Suprapubic skin (tissue), 4 donors: ENCODE results near the gene CCT7. TPM values are rescaled to one million over a fixed set of nuclear protein-coding genes. Genes with fewer than 3 reads are reported as not detected.

Source experiments
- DNase-seq, 2 donors: peaks; one replicate each; pipeline ENCODE4 v3.0.0-alpha.2; 2019; ENCODE audit warnings: low spot score in 2 of 2
- H3K27ac ChIP-seq: fragments of 200-600 bp; sonication (generic); one replicate; pipeline ENCODE4 v1.5.1; 2019
- H3K27me3 ChIP-seq: fragments of 200-600 bp; sonication (generic); one replicate; pipeline ENCODE4 v1.5.1; 2019
- H3K36me3 ChIP-seq: fragments of 200-600 bp; sonication (generic); one replicate; pipeline ENCODE4 v1.5.1; 2019
- H3K4me1 ChIP-seq: fragments of 200-600 bp; sonication (generic); one replicate; pipeline ENCODE4 v1.5.1; 2019
- H3K4me3 ChIP-seq: fragments of 200-600 bp; sonication (generic); one replicate; pipeline ENCODE4 v1.5.1; 2019; ENCODE audit warnings: mild to moderate bottlenecking
- H3K9me3 ChIP-seq: fragments of 200-600 bp; sonication (generic); one replicate; pipeline ENCODE4 v1.5.1; 2019
- CTCF ChIP-seq, 2 donors: fragments of 200-600 bp in 1 of 2; fragments of 450-650 bp in 1 of 2; sonication (generic) in 1 of 2; IDR thresholded peaks; one replicate each; pipeline ENCODE4 v1.5.1; 2016 to 2019; ENCODE audit warnings: antibody characterized with exemption in 2 of 2, mild to moderate bottlenecking in 1 of 2, moderate library complexity in 1 of 2
- EP300 ChIP-seq: sonication (generic); formaldehyde crosslinking; IDR thresholded peaks from one replicate; pipeline ENCODE4 v1.6.1; 2017; ENCODE audit warnings: antibody characterized with exemption
- POLR2A ChIP-seq, 2 donors: fragments of 450-650 bp; IDR thresholded peaks; one replicate each; pipeline ENCODE4 v1.6.1; 2017; ENCODE audit warnings: antibody characterized with exemption in 2 of 2, mild to moderate bottlenecking in 2 of 2, moderate library complexity in 2 of 2
- POLR2AphosphoS5 ChIP-seq, 3 donors: sonication (generic); formaldehyde crosslinking; IDR thresholded peaks; one replicate each; pipeline ENCODE4 v1.6.1; 2017; ENCODE audit warnings: antibody characterized with exemption in 3 of 3
- WGBS: methylation state at CpG from one replicate; pipeline ENCODE4 v1.1.5; 2018; 5-methylcytosine and 5-hydroxymethylcytosine counted together
- total RNA-seq, 4 donors: library from RNA; depleted of rRNA; stranded (reverse); fragments of >200 nt; gene quantifications; one replicate each; pipeline ENCODE4 v1.1.0, GENCODE V29; 2016

The CCT7 gene
- total RNA-seq, 4 donors from 2014 or later: 99.7 to 175 (median 158) TPM

- DNase-seq: no peak
- Histone ChIP-seq H3K4me3 (peak within 1 kb of the TSS; percentile 44), H3K36me3 (no peaks in the 10 kb centered on the region), H3K9me3 (no peaks in the 10 kb centered on the region), H3K27me3 (peaks cover 80% of the 10 kb centered on the region), H3K4me1 (peaks cover 18% of the 10 kb centered on the region), H3K27ac (no peak within 1 kb of the TSS)
- WGBS: 3% methylated on average over 57 of the region's 87 CpGs
- TF ChIP-seq EP300 (no peak), CTCF (IDR thresholded peaks at IDR 0.05) (no peak), POLR2A (IDR thresholded peaks at IDR 0.05) (no peak), POLR2AphosphoS5 (IDR thresholded peaks at IDR 0.05) (no peak)
Observed at GRCh38 chr2:73202156-73203054, 31.7 kb upstream of the CCT7 start, which contains the start of gene NOTO. Gene NOTO (plus strand): TSS chr2:73202574. CDS start chr2:73202667, 93 bp downstream.

- Histone ChIP-seq H3K4me1 (peaks cover 18% of the 10 kb centered on the region), H3K4me3 (peak overlapping the region; percentile 44), H3K27me3 (peaks cover 75% of the 10 kb centered on the region), H3K36me3 (no peaks in the 10 kb centered on the region), H3K27ac (no peak overlapping the region), H3K9me3 (no peaks in the 10 kb centered on the region)
- no peak for TF ChIP-seq POLR2AphosphoS5 (IDR thresholded peaks at IDR 0.05)
- TF ChIP-seq CTCF (IDR thresholded peaks at IDR 0.05): no peak
- TF ChIP-seq EP300: no peak
- TF ChIP-seq POLR2A (IDR thresholded peaks at IDR 0.05): no peak
- DNase-seq: no peak
- 2% methylated on average over 35 of the region's 44 CpGs for WGBS
Observed at GRCh38 chr2:73203055-73203681, 30.9 kb upstream of the CCT7 start.

- Histone ChIP-seq H3K4me1 (peaks cover 18% of the 10 kb centered on the region), H3K4me3 (no peak overlapping the region), H3K27me3 (peaks cover 57% of the 10 kb centered on the region), H3K36me3 (no peaks in the 10 kb centered on the region), H3K9me3 (no peaks in the 10 kb centered on the region), H3K27ac (no peak overlapping the region)
- WGBS: 58% methylated on average over 6 of the region's 6 CpGs
- DNase-seq: no peak
- TF ChIP-seq CTCF (IDR thresholded peaks at IDR 0.05): no peak
Observed at GRCh38 chr2:73205611-73206010, 28.5 kb upstream of the CCT7 start.

GRCh38 chr2:73208258-73208657 is 25.9 kb upstream of the CCT7 start:
- peaks cover 32% of the 10 kb centered on the region for H3K27me3 ChIP-seq
- TF ChIP-seq POLR2A (IDR thresholded peaks at IDR 0.05): no peak
- TF ChIP-seq POLR2AphosphoS5 (IDR thresholded peaks at IDR 0.05): no peak
- no peak for TF ChIP-seq CTCF (IDR thresholded peaks at IDR 0.05)
- TF ChIP-seq EP300: no peak
- 91% methylated on average over 3 of the region's 3 CpGs for WGBS
- H3K4me1 ChIP-seq: peaks cover 8% of the 10 kb centered on the region
- no peak overlapping the region for H3K4me3 ChIP-seq
- DNase-seq: no peak
- no peak overlapping the region for H3K27ac ChIP-seq
- H3K36me3 ChIP-seq: no peaks in the 10 kb centered on the region
- no peaks in the 10 kb centered on the region for H3K9me3 ChIP-seq

GRCh38 chr2:73210019-73210418 is 24.1 kb upstream of the CCT7 start:
- WGBS: 78% methylated on average over 4 of the region's 4 CpGs
- DNase-seq: no peak
- TF ChIP-seq POLR2AphosphoS5 (IDR thresholded peaks at IDR 0.05): no peak
- no peak for TF ChIP-seq POLR2A (IDR thresholded peaks at IDR 0.05)
- TF ChIP-seq CTCF (IDR thresholded peaks at IDR 0.05): no peak
- TF ChIP-seq EP300: no peak
- Histone ChIP-seq H3K36me3 (no peaks in the 10 kb centered on the region), H3K4me3 (no peak overlapping the region), H3K9me3 (no peaks in the 10 kb centered on the region), H3K27ac (no peak overlapping the region), H3K27me3 (peaks cover 14% of the 10 kb centered on the region), H3K4me1 (peaks cover 15% of the 10 kb centered on the region)
